Measurements from ENCODE around the gene SARM1.
A peak's percentile ranks its signal among the peaks of the same experiment; 100 is the strongest.
"Not testable (repeated sequence)": the region's sequence is repeated elsewhere in the genome, so short reads cannot be mapped to it uniquely, and the experiment has no call there.

SARM1 gene

GRCh38 chr17:28371245-28372202, at the start of gene SARM1:
SARM1 (plus strand) TSS chr17:28371694; CDS start chr17:28372033, 339 bp downstream.
- DNase-seq = peak; percentile 86

DNA sequence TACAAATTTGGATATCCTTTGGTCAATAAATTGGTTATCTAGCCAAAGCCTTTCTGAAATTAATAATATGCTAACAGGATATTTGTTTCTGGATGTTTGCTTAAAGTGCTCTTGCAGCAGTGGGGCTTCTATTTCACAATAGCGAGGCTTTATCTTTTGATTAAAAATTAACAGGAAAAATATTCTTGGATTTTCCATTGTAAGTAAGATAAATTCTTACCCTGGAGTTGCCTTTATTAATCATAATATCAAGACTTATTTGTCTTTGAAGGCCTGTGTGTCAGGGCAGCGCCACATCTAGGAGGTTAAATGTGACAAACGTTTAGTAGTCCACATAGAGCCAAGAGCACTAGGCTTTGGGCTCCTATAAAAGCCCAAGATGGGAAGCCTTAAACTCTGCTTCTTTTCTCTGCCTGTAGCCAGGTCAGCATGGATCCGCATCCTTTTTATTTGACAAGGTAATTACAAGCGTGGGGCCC, 47.2 kb upstream of the SARM1 start:
- no peak for DNase-seq

GRCh38 chr17:28324781-28325180, 46.7 kb upstream of the SARM1 start:
- no peak for DNase-seq

DNA sequence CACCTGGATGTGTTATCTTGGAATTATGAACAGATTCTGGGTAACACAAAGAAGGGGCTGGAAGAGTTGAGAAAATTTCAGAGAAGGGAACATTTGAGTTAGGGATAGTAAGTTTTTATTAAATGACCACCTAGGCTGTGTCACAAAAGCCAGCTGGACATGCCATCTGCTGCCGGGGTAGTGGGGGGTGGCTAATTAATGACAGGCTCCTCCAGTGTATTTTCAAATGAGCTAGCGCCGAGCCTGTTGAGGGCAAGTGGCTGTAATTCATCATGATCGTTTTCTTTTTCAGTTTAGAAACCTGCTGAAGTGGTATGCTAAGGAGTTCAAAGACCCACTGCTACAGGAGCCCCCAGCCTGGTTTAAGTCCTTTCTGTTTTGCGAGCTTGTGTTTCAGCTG, 46.3 kb upstream of the SARM1 start:
- DNase-seq = no peak

GRCh38 chr17:28326114-28326513, 45.4 kb upstream of the SARM1 start:
- no peak for DNase-seq

GRCh38 chr17:28327031-28327607, 44.4 kb upstream of the SARM1 start:
- no peak for DNase-seq

DNA sequence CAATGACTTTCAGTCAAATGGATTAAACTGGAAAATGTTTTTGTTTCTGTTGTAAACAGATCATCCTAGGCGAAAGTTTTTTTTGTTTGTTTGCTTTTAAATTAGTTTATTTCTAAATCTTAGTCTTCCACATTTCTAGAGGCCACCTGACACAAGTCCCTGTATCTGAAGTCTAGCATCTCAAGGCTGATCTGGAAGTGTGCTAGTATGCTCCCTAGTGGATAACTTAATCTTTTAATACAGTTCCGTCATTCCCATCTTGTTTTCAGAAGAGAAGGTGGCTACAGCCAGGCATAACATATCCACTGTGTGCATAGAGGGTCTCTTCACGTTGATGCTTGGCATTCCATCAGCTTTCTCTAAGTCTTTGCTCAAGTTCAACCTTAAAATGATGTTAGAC, 43.8 kb upstream of the SARM1 start:
- DNase-seq = no peak

- no peak for DNase-seq
These were observed 43.2 kb upstream of the SARM1 start for GRCh38 chr17:28328325-28328724.

- no peak for DNase-seq
These were observed 40.8 kb upstream of the SARM1 start for GRCh38 chr17:28330671-28331070.

GRCh38 chr17:28331891-28332420, 39.5 kb upstream of the SARM1 start:
- no peak for DNase-seq

DNA sequence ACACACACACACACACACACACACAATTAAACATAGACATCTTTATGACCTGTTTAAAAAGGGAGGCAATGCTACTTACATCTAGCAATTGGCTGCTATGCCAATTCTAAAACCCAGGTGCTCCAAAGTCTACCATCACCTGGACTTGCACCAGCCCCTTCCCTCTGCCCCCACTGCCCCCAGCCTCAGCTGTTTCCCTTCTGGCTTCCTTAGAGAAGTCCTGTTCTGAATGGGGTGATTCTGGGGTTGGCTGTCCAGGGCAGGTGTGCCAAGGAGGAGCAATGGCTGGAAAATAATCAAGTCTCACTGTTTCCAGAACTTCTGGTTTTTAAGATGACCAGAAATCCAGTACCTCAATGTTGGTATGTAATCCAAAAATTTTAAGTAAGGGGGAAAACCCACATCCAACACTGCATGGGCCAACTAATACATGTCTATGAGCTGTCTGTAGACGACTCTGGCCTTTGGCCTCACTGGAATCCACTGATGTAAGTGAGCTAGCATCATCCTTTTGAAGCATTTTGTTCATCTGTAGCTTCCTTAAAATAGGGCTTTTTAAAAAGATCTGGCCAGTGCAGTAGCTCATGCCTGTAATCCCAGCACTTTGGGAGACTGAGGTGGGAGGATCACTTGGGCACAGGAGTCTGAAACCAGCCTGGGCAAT, 38.3 kb upstream of the SARM1 start:
- DNase-seq = no peak

DNA sequence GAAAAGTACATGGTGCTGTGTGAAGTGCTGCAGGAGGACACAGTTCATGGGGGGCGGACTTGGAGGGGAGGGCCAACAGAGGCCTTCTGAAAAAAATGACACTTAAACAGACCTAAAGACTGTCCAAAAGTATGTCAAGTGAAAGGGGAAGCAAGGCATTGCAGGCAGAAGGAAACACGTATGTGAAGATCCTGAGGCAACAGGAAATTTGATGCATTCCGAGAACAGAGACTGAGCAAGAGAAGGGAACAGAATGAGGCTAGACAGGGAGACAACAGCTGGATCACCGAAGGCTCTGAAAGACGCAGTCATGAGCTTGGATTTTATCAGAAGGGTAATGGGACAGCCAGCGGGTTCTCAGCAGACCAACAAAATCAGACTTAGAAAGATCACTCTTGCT, 37.3 kb upstream of the SARM1 start:
- no peak for DNase-seq

DNA sequence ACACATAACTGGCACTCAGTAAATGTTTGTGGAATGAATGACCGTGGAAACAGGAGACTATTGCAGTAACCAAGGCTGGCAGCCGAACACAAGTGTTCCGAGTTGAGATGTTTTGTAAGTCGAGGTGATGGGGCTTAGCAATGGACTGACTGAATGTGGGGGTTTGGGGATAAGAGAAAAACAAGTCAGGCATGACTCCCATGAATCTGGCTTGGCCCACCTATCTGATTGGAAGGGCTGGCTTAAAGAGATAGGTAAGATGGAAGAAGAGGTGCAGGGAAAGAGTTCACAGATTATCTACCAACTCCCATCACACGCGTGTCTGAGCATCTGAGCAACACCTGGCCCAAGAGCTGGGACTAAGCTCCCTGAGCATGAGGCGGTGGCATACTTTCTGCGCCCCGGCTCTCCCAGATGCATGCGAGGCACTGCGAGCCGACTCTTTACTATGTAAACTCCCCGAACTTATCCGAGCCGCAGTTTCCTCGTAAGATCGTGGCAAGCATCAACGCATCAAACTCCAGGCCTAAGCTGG, 36.8 kb upstream of the SARM1 start:
- no peak for DNase-seq

GRCh38 chr17:28335201-28335958, 36.1 kb upstream of the SARM1 start, which contains the start of the genes IFT20 and TNFAIP1:
IFT20 (minus strand) TSS chr17:28335472; CDS start chr17:28331985, 3,487 bp downstream.
TNFAIP1 (plus strand) TSS chr17:28335761; CDS start chr17:28339522, 3,761 bp downstream.
- DNase-seq = peak; percentile 100

- DNase-seq = peak; percentile 46
These were observed 35.3 kb upstream of the SARM1 start for GRCh38 chr17:28335959-28336871.

DNA sequence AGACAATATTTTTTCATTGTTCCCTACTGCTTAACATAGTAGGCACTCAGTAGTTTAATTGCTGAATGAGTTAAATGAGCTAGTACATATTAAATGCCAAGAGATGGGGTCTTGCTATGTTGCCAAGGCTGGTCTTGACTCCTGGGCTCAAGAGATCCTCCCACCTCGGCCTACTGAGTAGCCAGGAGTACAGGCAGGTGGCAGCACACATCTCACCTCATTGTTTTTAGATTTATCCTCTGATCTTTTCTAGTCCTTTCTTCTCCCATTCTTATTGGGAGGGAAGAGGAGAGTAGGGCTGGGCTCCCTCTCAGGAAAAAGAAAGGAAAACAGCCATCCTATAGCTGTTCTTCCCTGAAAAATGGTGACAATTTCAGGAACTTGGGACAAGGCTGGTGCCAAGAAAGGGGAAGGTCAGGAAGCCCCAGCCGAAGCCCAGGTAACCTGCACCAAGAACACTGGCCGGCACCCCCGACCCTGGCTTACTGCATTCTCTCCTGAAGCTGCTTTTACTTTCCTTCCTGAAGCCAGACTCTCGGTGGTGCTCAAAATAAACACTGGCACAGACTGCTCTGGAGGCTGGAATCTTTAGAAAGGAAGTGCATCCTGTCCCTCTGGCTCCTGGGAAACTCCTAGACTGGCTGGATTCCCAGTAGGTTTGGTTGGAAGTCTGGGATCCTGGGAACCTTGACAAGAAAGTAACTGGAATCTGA, 33.3 kb upstream of the SARM1 start:
- no peak for DNase-seq

DNA sequence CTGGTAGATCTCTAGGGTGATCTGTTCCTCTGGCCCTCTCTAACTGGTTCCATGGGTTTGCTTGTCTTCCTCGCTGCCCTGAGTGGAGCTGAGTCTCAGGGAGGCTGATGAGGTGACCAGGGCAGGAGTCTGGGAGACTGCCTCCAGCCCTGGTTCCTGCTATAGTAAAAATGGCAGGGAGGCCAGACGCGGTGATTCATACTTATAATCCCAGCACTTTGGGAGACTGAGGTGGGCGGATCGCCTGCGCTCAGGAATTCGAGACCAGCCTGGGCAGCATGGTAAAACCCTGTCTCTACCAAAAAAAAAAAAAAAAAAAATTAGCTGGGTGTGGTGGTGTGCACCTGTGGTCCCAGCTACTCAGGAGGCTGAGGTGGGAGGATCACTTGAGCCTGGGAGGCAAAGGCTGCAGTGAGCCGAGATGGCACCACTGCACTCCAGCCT, 32.7 kb upstream of the SARM1 start:
- not testable (repeated sequence) for DNase-seq

- no peak for DNase-seq
These were observed 32.1 kb upstream of the SARM1 start for GRCh38 chr17:28339431-28339830.

DNA sequence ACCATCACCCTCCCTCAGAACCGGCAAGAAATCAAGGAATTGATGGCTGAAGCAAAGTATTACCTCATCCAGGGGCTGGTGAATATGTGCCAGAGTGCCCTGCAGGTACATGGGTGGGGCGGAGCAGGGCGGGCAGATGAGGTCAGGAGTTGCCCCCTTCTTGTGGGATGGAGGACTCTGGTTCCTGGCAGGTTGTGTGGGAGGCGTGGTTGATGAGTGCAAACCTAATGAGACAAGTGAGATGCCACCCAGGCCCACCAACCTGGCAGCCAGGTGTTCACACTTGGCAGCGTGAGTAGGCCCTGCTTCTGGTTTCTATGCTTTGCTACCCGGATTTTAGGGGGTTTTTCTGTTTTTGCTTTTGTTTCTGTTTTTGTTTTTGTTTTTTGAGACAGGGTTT, 31.1 kb upstream of the SARM1 start:
- DNase-seq = no peak

DNA sequence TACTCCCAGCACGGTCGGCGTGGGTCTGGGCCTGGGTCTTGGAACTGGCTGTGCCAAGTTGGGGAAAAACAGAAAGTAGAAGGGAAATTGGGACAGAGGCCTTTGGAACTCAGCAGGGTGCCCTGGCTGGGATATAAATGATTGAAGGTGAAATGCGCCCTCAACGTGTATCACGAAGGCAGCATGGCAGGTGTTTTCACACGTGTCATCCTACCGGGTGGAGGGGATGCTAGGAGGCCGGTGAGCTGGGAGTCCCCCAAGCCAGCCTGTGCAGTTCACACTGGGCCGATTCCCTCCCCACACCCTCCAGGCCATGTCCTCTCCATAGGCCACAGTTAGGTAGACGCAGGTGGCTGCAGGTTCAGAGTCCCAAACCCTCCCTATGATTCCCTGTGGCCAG, 30.0 kb upstream of the SARM1 start:
- no peak for DNase-seq

Data from NCI-H526 treated with DMSO at 0.1 percent for 48 hours (cell line).